Skeletal muscle cell (primary cell): ENCODE measurements around the gene MACROD2.
A peak's percentile ranks its signal among the peaks of the same experiment; 100 is the strongest.

Source experiments
- DNase-seq: peaks from one replicate; pipeline ENCODE4 v3.0.0-alpha.2; 2010; ENCODE audit warnings: low read depth
- H3K4me3 ChIP-seq: 2 replicates; pipeline ENCODE4 v1.5.1; 2011; ENCODE audit warnings: low read depth, mild to moderate bottlenecking, control low read depth, low read length, moderate library complexity

Gene MACROD2

DNA sequence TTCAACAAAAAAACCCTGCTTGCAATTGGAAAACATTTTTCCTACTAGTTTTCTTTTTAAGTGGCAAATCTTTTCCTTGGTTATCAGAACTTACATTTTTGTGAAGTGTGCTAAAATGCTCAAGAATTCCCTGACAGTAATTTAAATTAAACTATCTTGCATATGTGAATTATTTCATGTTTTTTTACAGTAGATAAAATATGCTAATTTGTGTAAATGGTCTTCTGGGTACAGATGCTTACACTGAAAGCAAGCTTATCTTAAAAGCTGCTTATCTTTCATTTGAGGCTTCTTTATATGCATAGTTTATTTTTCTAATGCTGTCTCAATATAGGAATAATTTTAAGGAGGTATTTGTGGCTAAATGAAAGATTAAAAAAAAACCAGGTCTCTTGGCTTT lies 745.1 kb downstream of the MACROD2 start:
- DNase-seq = no peak
- no peak overlapping the region for H3K4me3 ChIP-seq

GRCh38 chr20:14741616-14742015 lies 746.3 kb downstream of the MACROD2 start:
- no peak for DNase-seq
- H3K4me3 ChIP-seq = no peak overlapping the region

DNA sequence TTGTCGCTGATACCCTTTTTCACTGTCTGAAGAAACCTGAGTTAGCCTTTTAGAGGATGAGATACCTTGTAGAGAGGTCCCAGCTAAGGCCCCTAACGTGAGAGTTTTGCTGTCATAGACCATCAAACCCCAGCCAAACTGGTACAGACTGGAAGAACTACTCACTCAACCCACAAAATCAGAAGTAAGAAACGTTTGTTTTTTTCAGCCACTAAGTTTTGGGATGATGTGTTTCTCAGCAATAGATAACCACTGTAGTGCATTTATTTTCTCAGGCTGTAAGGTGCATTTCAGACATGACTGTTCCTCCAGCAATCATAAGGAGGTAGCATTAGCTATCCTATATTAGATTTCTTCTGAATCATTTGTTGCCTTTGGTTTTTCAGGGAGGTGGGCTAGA lies 749.4 kb downstream of the MACROD2 start:
- no peak for DNase-seq
- no peak overlapping the region for H3K4me3 ChIP-seq

GRCh38 chr20:14745830-14746229 lies 750.5 kb downstream of the MACROD2 start:
- H3K4me3 ChIP-seq = no peak overlapping the region
- DNase-seq = no peak

- H3K4me3 ChIP-seq = no peak overlapping the region
- DNase-seq = no peak
These were observed 755.9 kb downstream of the MACROD2 start for GRCh38 chr20:14751191-14751590.

DNA sequence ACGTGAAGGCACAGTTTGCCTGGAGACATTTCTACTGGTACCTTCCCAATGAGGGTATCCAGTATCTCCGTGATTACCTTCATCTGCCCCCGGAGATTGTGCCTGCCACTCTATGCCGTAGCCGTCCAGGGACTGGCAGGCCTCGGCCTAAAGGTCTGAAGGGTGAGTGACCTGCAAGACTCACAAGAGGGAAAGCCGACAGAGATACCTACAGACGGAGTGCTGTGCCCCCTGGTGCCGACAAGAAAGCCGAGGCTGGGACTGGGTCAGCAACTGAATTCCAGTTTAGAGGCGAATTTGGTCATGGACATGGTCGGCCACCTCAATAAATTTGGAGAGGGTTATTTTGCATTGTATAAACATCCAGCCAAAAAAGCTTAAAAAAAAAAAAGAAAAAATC lies 762.4 kb downstream of the MACROD2 start:
- DNase-seq = no peak
- H3K4me3 ChIP-seq = no peak overlapping the region

DNA sequence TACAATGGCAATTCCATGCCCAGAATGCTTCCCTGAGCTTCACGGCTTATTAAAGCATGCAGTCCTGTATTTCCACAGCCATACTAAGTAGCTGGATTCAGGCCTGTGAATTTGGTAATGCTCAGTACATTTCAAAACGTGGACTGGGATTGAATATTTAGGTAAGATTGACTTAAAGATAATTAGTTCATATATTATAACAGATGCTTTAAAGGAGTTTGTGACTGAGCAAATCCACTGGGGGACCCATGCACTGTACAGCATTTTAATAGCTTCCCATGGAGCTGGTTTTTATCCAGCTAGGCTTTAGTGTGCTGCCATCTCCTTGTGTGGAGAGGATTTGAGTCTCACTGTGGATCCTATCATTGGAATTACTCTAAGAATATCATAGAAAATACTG lies 763.0 kb downstream of the MACROD2 start:
- DNase-seq = no peak
- no peak overlapping the region for H3K4me3 ChIP-seq

DNA sequence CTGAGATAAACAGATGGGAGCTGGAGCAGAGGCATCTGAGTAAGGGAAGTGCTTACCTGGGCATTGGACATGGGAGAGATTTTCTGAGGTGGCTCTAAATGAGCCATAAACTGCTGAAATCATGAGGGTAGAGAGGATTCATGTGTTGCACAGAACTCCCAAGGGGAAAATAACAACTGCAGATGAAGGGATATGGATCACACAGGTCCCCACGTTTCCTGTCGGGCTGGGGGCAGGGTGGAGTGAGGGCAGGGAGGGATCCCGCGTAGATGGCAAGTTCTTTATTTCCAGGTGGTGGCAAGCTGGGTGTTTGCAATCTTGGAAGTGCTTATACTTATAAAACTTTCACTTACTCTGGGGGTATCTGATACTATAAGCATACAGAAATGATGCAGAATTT lies 764.7 kb downstream of the MACROD2 start:
- no peak overlapping the region for H3K4me3 ChIP-seq
- DNase-seq = no peak

- no peak overlapping the region for H3K4me3 ChIP-seq
- DNase-seq = no peak
These were observed 766.6 kb downstream of the MACROD2 start for GRCh38 chr20:14761903-14762302.

- DNase-seq = no peak
- H3K4me3 ChIP-seq = no peak overlapping the region
These were observed 769.4 kb downstream of the MACROD2 start for GRCh38 chr20:14764511-14765369.

GRCh38 chr20:14765370-14765701 lies 770.0 kb downstream of the MACROD2 start:
- DNase-seq = no peak

GRCh38 chr20:14773486-14773885 lies 778.2 kb downstream of the MACROD2 start:
- no peak overlapping the region for H3K4me3 ChIP-seq
- no peak for DNase-seq

More at GRCh38 chr20:14765370-14765701, 770.0 kb downstream of the MACROD2 start:
- H3K4me3 ChIP-seq = no peak overlapping the region

DNA sequence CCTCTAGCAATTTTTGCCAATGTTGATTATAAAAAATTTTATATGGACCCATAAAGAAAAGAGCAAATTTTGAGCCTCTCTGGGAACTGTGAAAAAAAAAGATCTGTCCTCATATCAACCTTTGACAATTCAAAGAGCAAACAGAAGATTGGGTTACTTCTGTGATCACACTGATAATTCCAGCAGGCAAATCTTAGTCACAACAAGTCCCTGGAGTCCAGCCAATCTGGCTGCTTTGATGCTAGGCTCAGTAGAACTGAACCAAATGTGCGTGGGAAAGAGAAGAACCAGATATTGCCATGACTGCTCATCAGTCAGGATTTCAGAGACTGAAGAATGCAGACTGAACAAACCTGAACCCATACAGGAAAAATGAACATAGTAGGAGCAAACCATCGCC lies 780.5 kb downstream of the MACROD2 start:
- peak; percentile 93 for DNase-seq
- H3K4me3 ChIP-seq = no peak overlapping the region

- H3K4me3 ChIP-seq = no peak overlapping the region
- no peak for DNase-seq
These were observed 782.3 kb downstream of the MACROD2 start for GRCh38 chr20:14777591-14777990.

- DNase-seq = no peak
- H3K4me3 ChIP-seq = no peak overlapping the region
These were observed 782.8 kb downstream of the MACROD2 start for GRCh38 chr20:14778096-14778495.

- no peak for DNase-seq
- H3K4me3 ChIP-seq = no peak overlapping the region
These were observed 783.6 kb downstream of the MACROD2 start for GRCh38 chr20:14778875-14779274.

GRCh38 chr20:14780508-14780907 lies 785.2 kb downstream of the MACROD2 start:
- H3K4me3 ChIP-seq = no peak overlapping the region
- DNase-seq = no peak

DNA sequence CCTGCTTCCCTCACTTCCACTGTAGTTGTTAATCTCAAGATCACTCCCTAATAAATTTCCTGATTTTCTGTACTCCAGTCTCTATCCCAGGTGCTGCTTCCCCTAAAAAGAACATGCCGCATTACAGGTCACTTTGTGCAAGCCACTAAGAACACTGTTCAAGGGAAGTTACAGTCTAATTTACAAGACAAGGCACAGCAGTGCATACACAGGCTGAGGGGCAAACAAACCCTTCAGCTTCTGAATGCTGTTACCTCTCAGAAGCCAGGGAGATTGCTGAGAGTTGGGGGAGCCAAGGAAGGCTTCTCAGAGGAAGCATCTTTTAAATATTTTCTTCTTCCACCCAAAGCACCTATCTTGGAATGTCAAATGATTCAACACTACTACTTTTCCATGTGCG lies 787.4 kb downstream of the MACROD2 start:
- H3K4me3 ChIP-seq = no peak overlapping the region
- no peak for DNase-seq

DNA sequence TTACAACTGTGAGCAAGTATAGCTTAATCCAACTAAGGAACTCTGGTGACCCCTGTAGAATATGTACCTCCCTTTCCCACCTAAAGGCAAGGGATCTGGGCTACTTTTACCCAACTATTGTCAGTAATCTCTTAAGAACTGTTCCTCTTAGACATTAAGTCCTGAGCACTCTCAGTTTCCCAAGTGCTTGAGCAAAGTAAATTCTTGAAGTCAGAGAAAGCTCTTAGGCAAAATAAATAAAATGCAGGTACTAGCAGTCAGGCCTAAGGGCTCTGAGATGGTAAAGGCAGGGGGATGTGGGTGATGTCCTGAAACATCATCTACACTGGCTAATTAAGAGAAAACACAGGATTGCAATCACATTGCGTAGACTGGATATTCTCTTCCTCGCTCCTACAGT lies 788.5 kb downstream of the MACROD2 start:
- no peak overlapping the region for H3K4me3 ChIP-seq
- no peak for DNase-seq

DNA sequence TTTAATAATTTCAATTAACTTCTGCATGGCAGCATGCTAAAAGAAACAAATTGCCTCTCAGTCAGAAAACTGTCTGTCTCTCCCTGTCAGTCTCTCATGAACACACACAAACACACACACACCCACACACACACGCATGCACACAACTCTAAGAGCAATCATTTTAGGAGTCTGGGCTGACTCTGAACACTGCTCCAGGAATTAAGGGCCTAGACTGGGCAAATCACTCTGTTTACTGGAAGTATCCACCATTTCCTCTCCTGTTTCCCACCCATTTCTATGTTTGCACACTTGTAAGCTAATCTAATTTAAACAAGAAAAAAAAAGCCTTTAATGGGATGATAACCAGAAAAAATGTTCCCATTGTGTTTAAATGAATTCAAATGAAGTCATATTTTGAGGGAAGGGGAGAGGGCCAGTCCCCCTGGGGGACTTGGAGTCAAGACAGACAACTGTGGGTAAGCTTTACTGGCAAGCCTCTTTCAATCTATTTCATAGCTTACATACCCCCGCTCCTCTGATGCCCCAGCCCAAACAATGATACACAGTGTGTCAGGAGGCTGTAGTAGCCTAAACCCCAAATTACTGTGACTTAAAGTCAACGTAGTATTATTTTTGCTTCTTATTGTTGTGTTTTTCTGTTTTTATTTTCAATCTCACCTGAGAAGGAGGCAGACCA lies 789.9 kb downstream of the MACROD2 start:
- no peak overlapping the region for H3K4me3 ChIP-seq
- no peak for DNase-seq

GRCh38 chr20:14790190-14790589 lies 794.9 kb downstream of the MACROD2 start:
- DNase-seq = no peak
- no peak overlapping the region for H3K4me3 ChIP-seq
